HepG2 (cell line): ENCODE results near the gene OSGIN1. TPM values are rescaled to one million over a fixed set of nuclear protein-coding genes. Genes with fewer than 3 reads are reported as not detected.
A peak's percentile ranks its signal among the peaks of the same experiment; 100 is the strongest.

Experiments
- ARID4A ChIP-seq: sonication (generic); formaldehyde crosslinking; IDR thresholded peaks from 2 replicates; pipeline ENCODE4 v1.5.0; 2020; ENCODE audit warnings: mild to moderate bottlenecking, missing genetic modification reagents, borderline replicate concordance
- ATM ChIP-seq: fragments of 450-650 bp; IDR thresholded peaks from 2 replicates; pipeline ENCODE4 v1.7.1; 2017; ENCODE audit warnings: mild to moderate bottlenecking, borderline replicate concordance
- CAMTA2 ChIP-seq: sonication (generic); formaldehyde crosslinking; IDR thresholded peaks from 2 replicates; pipeline ENCODE4 v1.4.0; 2020; ENCODE audit warnings: mild to moderate bottlenecking, missing genetic modification reagents, borderline replicate concordance
- ETV5 ChIP-seq: IDR thresholded peaks from 2 replicates; pipeline ENCODE4 v1.6.1; 2018; ENCODE audit warnings: missing biosample characterization, missing genetic modification reagents, inconsistent platforms, borderline replicate concordance
- KDM5B ChIP-seq: sonication (generic); formaldehyde crosslinking; IDR thresholded peaks from 2 replicates; pipeline ENCODE4 v1.4.0; 2020; ENCODE audit warnings: missing genetic modification reagents, mild to moderate bottlenecking, borderline replicate concordance
- MXD1 ChIP-seq: sonication (generic); formaldehyde crosslinking; IDR thresholded peaks from 2 replicates; pipeline ENCODE4 v1.4.0; 2020; ENCODE audit warnings: mild to moderate bottlenecking, missing genetic modification reagents
- NFE2L2 ChIP-seq: fragments of 150-350 bp; IDR thresholded peaks from 2 replicates; pipeline ENCODE4 v1.6.1; 2014; ENCODE audit warnings: low read length
- PCBP1 ChIP-seq: fragments of 200-400 bp; formaldehyde crosslinking; IDR thresholded peaks from 2 replicates; pipeline ENCODE4 v1.6.1; 2017; ENCODE audit warnings: mild to moderate bottlenecking, low read depth, low read length, borderline replicate concordance
- RAD21 ChIP-seq: fragments of 450-650 bp; formaldehyde crosslinking; IDR thresholded peaks from 2 replicates; pipeline ENCODE4 v1.5.0; 2020; ENCODE audit warnings: mild to moderate bottlenecking
- TFDP1 ChIP-seq: IDR thresholded peaks from 2 replicates; pipeline ENCODE4 v1.6.1; 2016; ENCODE audit warnings: missing compliant biosample characterization, missing genetic modification reagents, borderline replicate concordance
- ZBTB43 ChIP-seq: sonication (generic); formaldehyde crosslinking; conservative IDR thresholded peaks from 2 replicates; pipeline ENCODE4 v1.4.0; 2020; ENCODE audit warnings: missing genetic modification reagents
- ZC3H4 ChIP-seq: sonication (generic); formaldehyde crosslinking; IDR thresholded peaks from 2 replicates; pipeline ENCODE4 v1.4.0; 2020; ENCODE audit warnings: missing genetic modification reagents, borderline replicate concordance
- ZNF138 ChIP-seq: sonication (generic); formaldehyde crosslinking; IDR thresholded peaks from 2 replicates; pipeline ENCODE4 v1.5.0; 2020; ENCODE audit warnings: mild to moderate bottlenecking, low read depth, missing genetic modification reagents
- ZNF24 ChIP-seq: fragments of 450-650 bp; IDR thresholded peaks from 2 replicates; pipeline ENCODE4 v1.6.1; 2017; ENCODE audit warnings: antibody characterized with exemption, mild to moderate bottlenecking
- ZNF263 ChIP-seq: sonication (generic); formaldehyde crosslinking; IDR thresholded peaks from 2 replicates; pipeline ENCODE4 v1.4.0; 2020; ENCODE audit warnings: missing genetic modification reagents
- ZNF274 ChIP-seq: sonication (generic); formaldehyde crosslinking; IDR thresholded peaks from 2 replicates; pipeline ENCODE4 v1.5.1; 2020; ENCODE audit warnings: mild to moderate bottlenecking, missing genetic modification reagents
- ZNF3 ChIP-seq: IDR thresholded peaks from 2 replicates; pipeline ENCODE4 v1.7.0; 2017; ENCODE audit warnings: inconsistent platforms
- ZNF446 ChIP-seq: sonication (generic); formaldehyde crosslinking; IDR thresholded peaks from 2 replicates; pipeline ENCODE4 v1.5.0; 2020; ENCODE audit warnings: mild to moderate bottlenecking, missing genetic modification reagents
- ZNF556 ChIP-seq: sonication (generic); formaldehyde crosslinking; IDR thresholded peaks from 2 replicates; pipeline ENCODE4 v1.4.0; 2020; ENCODE audit warnings: mild to moderate bottlenecking, missing genetic modification reagents, borderline replicate concordance
- ZNF576 ChIP-seq: sonication (generic); formaldehyde crosslinking; IDR thresholded peaks from 2 replicates; pipeline ENCODE4 v1.4.0; 2020; ENCODE audit warnings: mild to moderate bottlenecking, missing genetic modification reagents
- ZNF703 ChIP-seq: sonication (generic); formaldehyde crosslinking; IDR thresholded peaks from 2 replicates; pipeline ENCODE4 v1.5.1; 2020; ENCODE audit warnings: missing genetic modification reagents, mild to moderate bottlenecking, moderate library complexity, borderline replicate concordance
- ZNF788 ChIP-seq: sonication (generic); formaldehyde crosslinking; IDR thresholded peaks from 2 replicates; pipeline ENCODE4 v1.5.0; 2020; ENCODE audit warnings: mild to moderate bottlenecking, missing genetic modification reagents, borderline replicate concordance
- polyA plus RNA-seq, 8 experiments: library from polyadenylated mRNA; depleted of rRNA in 3 of 8; stranded (reverse) in 7 of 8; unstranded in 1 of 8; fragments of >200 nt; fragmentation: Illumina TruSeq in 4 of 8; extraction: Trizol in 4 of 8; gene quantifications; 2 replicates each; pipeline versions ENCODE4 v1.2.1 to v1.2.3, GENCODE V29; 2011 to 2016; ENCODE audit warnings: low read depth in 4 of 8, missing spikeins in 1 of 8, mixed read lengths in 1 of 8; ENCODE audit not compliant: insufficient read depth in 1 of 8
- total RNA-seq, 5 experiments: library from RNA; depleted of rRNA; stranded (reverse); fragments of >200 nt; fragmentation: Illumina TruSeq; extraction: Trizol; gene quantifications; 2 replicates each; pipeline ENCODE4 v1.2.3, GENCODE V29; 2016; ENCODE audit warnings: low read depth in 1 of 5

Gene OSGIN1
- total and polyA plus RNA-seq, 2 of the 13 experiments (the other 11 are each of a cell fraction or from before 2014, with no cell fraction given): 20.5 to 27.1 TPM

- TF ChIP-seq ETV5 (CRISPR knock-in tag): no peak
- TF ChIP-seq ZBTB43: no peak
- no peak for TF ChIP-seq ATM
- TF ChIP-seq ZNF263 (CRISPR knock-in tag): peak; percentile 80; the same call in 1 of the 2 replicates
- no peak for TF ChIP-seq ZNF576 (CRISPR knock-in tag)
- no peak for TF ChIP-seq TFDP1 (CRISPR knock-in tag)
- no peak for TF ChIP-seq ZNF274 (CRISPR knock-in tag)
- TF ChIP-seq ZNF138 (CRISPR knock-in tag): 0 out of 2 replicates have a peak, but pooled peaks have one; percentile 30
- 0 out of 2 replicates have a peak, but pooled peaks have one; percentile 36 for TF ChIP-seq PCBP1
- no peak for TF ChIP-seq ARID4A (CRISPR knock-in tag)
- TF ChIP-seq RAD21 (CRISPR knock-in tag): no peak
- no peak for TF ChIP-seq ZNF556 (CRISPR knock-in tag)
- TF ChIP-seq ZNF788 (CRISPR knock-in tag): 0 out of 2 replicates have a peak, but pooled peaks have one; percentile 43
- TF ChIP-seq ZC3H4: no peak
- TF ChIP-seq NFE2L2: no peak
- no peak for TF ChIP-seq ZNF3 (CRISPR knock-in tag)
- TF ChIP-seq MXD1: 0 out of 2 replicates have a peak, but pooled peaks have one; percentile 46
- TF ChIP-seq ZNF703 (CRISPR knock-in tag): no peak
- TF ChIP-seq ZNF446 (CRISPR knock-in tag): no peak
- TF ChIP-seq CAMTA2: no peak
- TF ChIP-seq KDM5B: 0 out of 2 replicates have a peak, but pooled peaks have one; percentile 12
- no peak for TF ChIP-seq ZNF24
Observed at GRCh38 chr16:83946154-83946780, 6.8 kb upstream of the OSGIN1 start (continued).
